GM21360 (cell line): ENCODE measurements around the gene ATP6V1F.

ENCODE experiments used
- ATAC-seq: cut with Tn5 transposase; IDR thresholded peaks from one replicate; pipeline ENCODE4 v1.9.1; 2021; ENCODE audit warnings: mild to moderate bottlenecking, moderate library complexity; ENCODE audit not compliant: unreplicated experiment

Gene ATP6V1F

DNA sequence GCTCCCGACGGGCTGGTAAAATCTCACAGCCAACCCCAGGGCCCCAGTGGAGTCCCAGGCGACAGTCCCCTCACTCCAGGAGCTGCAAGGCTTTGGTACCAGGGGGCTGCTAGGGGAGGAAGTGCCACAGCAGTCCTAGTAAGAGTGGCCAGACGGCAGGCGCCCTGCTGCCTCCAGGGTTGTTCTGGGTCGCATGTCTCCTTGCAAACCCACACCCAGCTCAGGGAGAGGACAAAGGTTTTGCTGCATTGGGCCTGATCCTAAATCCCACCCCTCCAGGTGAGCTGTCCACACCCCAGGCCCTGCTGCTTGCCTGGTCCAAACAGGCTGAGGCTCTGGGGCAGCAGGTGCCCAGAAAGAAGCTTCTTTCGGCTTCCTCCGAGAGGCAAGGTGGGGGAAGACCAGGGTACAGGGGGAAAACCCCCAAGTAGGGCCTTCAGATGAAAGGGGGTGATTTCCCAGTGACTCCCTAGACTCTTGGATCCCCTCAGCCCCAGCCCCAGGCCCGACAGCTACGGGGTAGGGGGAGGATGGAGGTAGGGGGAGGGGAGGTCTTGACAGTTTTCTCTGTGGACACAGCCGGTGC lies 52.0 kb downstream of the ATP6V1F start:
- ATAC-seq, result no peak

- no peak for ATAC-seq
Measured at GRCh38 chr7:128915271-128915819, 52.7 kb downstream of the ATP6V1F start.
